Ovary (tissue), 9 donors: ENCODE measurements around the gene GRM8. TPM values are rescaled to one million over a fixed set of nuclear protein-coding genes. Genes with fewer than 3 reads are reported as not detected.
"Not testable (repeated sequence)": the region's sequence is repeated elsewhere in the genome, so short reads cannot be mapped to it uniquely, and the experiment has no call there.

ENCODE experiments used
- DNase-seq, 5 donors: peaks; one replicate each; pipeline ENCODE4 v3.0.0-alpha.2; 2019 to 2020
- H3K27ac ChIP-seq, 2 donors: fragments of 200-600 bp; one replicate each; pipeline versions ENCODE4 v1.5.1 to v1.8.0; 2019 to 2022
- H3K27me3 ChIP-seq: fragments of 200-600 bp; one replicate; pipeline ENCODE4 v1.8.0; 2022
- H3K36me3 ChIP-seq: fragments of 200-600 bp; sonication (generic); one replicate; pipeline ENCODE4 v1.5.1; 2019
- H3K4me1 ChIP-seq: one replicate; pipeline ENCODE4 v1.8.1; 2013; ENCODE audit warnings: mild to moderate bottlenecking, moderate library complexity; ENCODE audit not compliant: insufficient read depth
- H3K4me3 ChIP-seq: fragments of 200-600 bp; sonication (generic); one replicate; pipeline ENCODE4 v1.5.1; 2017
- H3K9me3 ChIP-seq, 2 donors: fragments of 200-600 bp in 1 of 2; sonication (generic) in 1 of 2; one replicate each; pipeline versions ENCODE4 v1.5.1 to v1.8.1; 2013 to 2019; ENCODE audit warnings: mild to moderate bottlenecking in 1 of 2, moderate library complexity in 1 of 2
- EP300 ChIP-seq: sonication (generic); formaldehyde crosslinking; IDR thresholded peaks from one replicate; pipeline ENCODE4 v1.6.1; 2017; ENCODE audit warnings: antibody characterized with exemption
- POLR2A ChIP-seq: fragments of 450-650 bp; IDR thresholded peaks from one replicate; pipeline ENCODE4 v1.6.1; 2017; ENCODE audit warnings: antibody characterized with exemption, mild to moderate bottlenecking, moderate library complexity
- WGBS, 3 donors: extraction: QIAGEN DNeasy Blood & Tissue Kit in 1 of 3; methylation state at CpG; one replicate each; pipeline versions ENCODE4 v1.1.5 to v1.1.7; 2013 to 2017; 5-methylcytosine and 5-hydroxymethylcytosine counted together
- intact Hi-C, 4 donors: fragments of 100-400 bp; cut with DNase I; formaldehyde crosslinking; loops; one replicate each; pipeline versions ENCODE4 v1.11.0 to v1.15.1; 2022 to 2023
- polyA plus RNA-seq, 2 donors: library from polyadenylated mRNA; stranded (reverse); fragments of 200-250 nt in 1 of 2; fragments of 350-450 nt in 1 of 2; fragmentation: Illumina TruSeq in 1 of 2; extraction: RNeasy Lipid Tissue Mini Kit (QIAGEN cat#74804) in 1 of 2; gene quantifications; one replicate each; pipeline ENCODE4 v1.2.3, GENCODE V29; 2013 to 2014
- total RNA-seq, 7 donors: library from RNA; depleted of rRNA in 2 of 7; stranded (reverse); fragments of >200 nt in 2 of 7; fragmentation: NEBNext Ultra II Directional in 3 of 7; extraction: Animal tissue kit (Norgen Biotek cat#: 25700) in 3 of 7; gene quantifications; one replicate each; pipeline versions ENCODE4 v1.1.0 to v1.2.4, GENCODE V29; 2016 to 2023
- TF ChIP-seq, protein P1 (sequence below), 3 donors: fragments of 450-650 bp in 2 of 3; fragments of 200-600 bp in 1 of 3; IDR thresholded peaks; one replicate each; pipeline versions ENCODE4 v1.5.1 to v1.8.0; 2016 to 2022; ENCODE audit warnings: antibody characterized with exemption in 3 of 3, mild to moderate bottlenecking in 1 of 3
- donor health status: DM: no; HTN: no; CAD: no; lungs with moderate emphysema.
- donor health status: DM: no; HTN: no; CAD: no.
- donor health status: Bipolar disorder and iron deficiency.
- donor health status: DM: yes; HTN: yes; CAD: no.
- donor health status: DM: no; HTN: no; CAD: no.
- donor health status: DM: yes; HTN: yes; CAD: no.

The GRM8 gene
- total and polyA plus RNA-seq, 9 donors = 0.38 to 4.0 (median 1.0) TPM; not detected in 1

GRCh38 chr7:126843336-126843735 is 409.4 kb downstream of the GRM8 start:
- Histone ChIP-seq H3K27me3 (no peaks in the 10 kb centered on the region), H3K27ac (no peak overlapping the region), H3K9me3 (no peaks in the 10 kb centered on the region), H3K4me1 (no peaks in the 10 kb centered on the region), H3K4me3 (no peak overlapping the region), H3K36me3 (no peaks in the 10 kb centered on the region)
- DNase-seq = no peak
- TF ChIP-seq POLR2A = no peak
- no peak for TF ChIP-seq EP300
- TF ChIP-seq, protein P1, sequence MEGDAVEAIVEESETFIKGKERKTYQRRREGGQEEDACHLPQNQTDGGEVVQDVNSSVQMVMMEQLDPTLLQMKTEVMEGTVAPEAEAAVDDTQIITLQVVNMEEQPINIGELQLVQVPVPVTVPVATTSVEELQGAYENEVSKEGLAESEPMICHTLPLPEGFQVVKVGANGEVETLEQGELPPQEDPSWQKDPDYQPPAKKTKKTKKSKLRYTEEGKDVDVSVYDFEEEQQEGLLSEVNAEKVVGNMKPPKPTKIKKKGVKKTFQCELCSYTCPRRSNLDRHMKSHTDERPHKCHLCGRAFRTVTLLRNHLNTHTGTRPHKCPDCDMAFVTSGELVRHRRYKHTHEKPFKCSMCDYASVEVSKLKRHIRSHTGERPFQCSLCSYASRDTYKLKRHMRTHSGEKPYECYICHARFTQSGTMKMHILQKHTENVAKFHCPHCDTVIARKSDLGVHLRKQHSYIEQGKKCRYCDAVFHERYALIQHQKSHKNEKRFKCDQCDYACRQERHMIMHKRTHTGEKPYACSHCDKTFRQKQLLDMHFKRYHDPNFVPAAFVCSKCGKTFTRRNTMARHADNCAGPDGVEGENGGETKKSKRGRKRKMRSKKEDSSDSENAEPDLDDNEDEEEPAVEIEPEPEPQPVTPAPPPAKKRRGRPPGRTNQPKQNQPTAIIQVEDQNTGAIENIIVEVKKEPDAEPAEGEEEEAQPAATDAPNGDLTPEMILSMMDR (IDR thresholded peaks at IDR 0.05) = no peak
- 9 to 50% (median 41%) methylated on average over 2 of the region's 2 CpGs for WGBS, 3 donors
- intact Hi-C loops = no loop called here

- Histone ChIP-seq H3K9me3 (no peaks in the 10 kb centered on the region), H3K27me3 (no peaks in the 10 kb centered on the region), H3K27ac (no peak overlapping the region), H3K4me1 (no peaks in the 10 kb centered on the region), H3K36me3 (no peaks in the 10 kb centered on the region), H3K4me3 (no peak overlapping the region)
- intact Hi-C loops = no loop called here
- TF ChIP-seq, protein P1 (IDR thresholded peaks at IDR 0.05) = no peak
- TF ChIP-seq POLR2A (no peak), EP300 (no peak)
- no peak for DNase-seq
- 68 to 79% (median 74%) methylated on average over 1 of the region's 1 CpG for WGBS, 3 donors
Observed at GRCh38 chr7:126842451-126842850, 410.3 kb downstream of the GRM8 start.

DNA sequence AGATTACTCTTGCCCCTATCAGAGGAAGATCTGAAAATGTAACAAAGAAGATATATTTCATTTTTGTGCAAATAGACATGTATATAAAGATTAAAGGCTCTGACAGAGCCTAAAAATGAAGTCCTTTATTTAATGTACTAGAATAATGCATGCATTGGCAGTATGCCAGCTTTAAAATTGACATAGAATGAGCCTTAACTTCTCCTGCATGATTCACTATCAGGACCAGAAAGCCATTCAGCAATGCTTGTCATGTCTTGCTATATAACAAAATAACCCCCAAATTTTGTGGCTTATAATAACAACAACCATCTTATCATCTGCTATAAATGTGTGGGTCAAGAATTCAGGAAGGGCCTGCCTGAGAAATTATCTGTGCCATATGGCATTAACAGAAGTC is 411.9 kb downstream of the GRM8 start:
- intact Hi-C loops = no loop called here
- no peak overlapping the region for H3K27ac ChIP-seq
- TF ChIP-seq POLR2A = no peak
- TF ChIP-seq EP300 = no peak
- TF ChIP-seq, protein P1 (IDR thresholded peaks at IDR 0.05) = no peak

DNA sequence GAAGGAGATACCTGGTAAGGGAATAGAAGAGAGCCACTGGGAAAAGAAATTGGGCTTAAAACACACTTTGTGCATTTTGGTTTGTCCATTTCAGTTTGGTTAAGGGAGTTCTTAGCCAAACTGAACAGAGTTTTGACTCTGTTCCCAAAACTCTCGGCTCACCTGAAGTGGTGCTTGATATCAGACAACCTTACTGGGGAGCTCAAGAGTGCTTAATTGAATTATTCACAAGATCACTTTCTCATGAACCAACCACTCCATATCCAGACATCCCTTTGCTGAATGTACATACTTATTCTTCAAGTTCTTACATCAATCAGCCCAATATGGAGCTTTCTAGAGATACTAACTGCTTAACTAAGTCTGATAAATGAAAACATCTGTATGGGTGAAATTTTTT is 413.1 kb downstream of the GRM8 start:
- no peaks in the 10 kb centered on the region for H3K36me3 ChIP-seq
- no peaks in the 10 kb centered on the region for H3K9me3 ChIP-seq
- H3K4me3 ChIP-seq = no peak overlapping the region
- intact Hi-C loops = no loop called here
- no peak for DNase-seq
- H3K4me1 ChIP-seq = no peaks in the 10 kb centered on the region
- H3K27ac ChIP-seq = no peak overlapping the region
- H3K27me3 ChIP-seq = no peaks in the 10 kb centered on the region
- WGBS, 3 donors = 83 to 92% (median 85%) methylated on average over 1 of the region's 1 CpG
- TF ChIP-seq EP300 = no peak
- TF ChIP-seq, protein P1 (IDR thresholded peaks at IDR 0.05) = no peak
- TF ChIP-seq POLR2A = no peak

More for the DNA sequence above, 411.9 kb downstream of the GRM8 start:
- DNase-seq = no peak
- Histone ChIP-seq H3K4me1 (no peaks in the 10 kb centered on the region), H3K4me3 (no peak overlapping the region), H3K36me3 (no peaks in the 10 kb centered on the region), H3K9me3 (no peaks in the 10 kb centered on the region), H3K27me3 (no peaks in the 10 kb centered on the region)

- Histone ChIP-seq H3K4me3 (no peak overlapping the region), H3K27ac (no peak overlapping the region), H3K9me3 (no peaks in the 10 kb centered on the region), H3K4me1 (no peaks in the 10 kb centered on the region), H3K27me3 (no peaks in the 10 kb centered on the region), H3K36me3 (no peaks in the 10 kb centered on the region)
- DNase-seq = no peak
- TF ChIP-seq EP300 (no peak), POLR2A (no peak)
- TF ChIP-seq, protein P1 (IDR thresholded peaks at IDR 0.05) = no peak
- intact Hi-C loops = no loop called here
Observed at GRCh38 chr7:126838194-126838593, 414.5 kb downstream of the GRM8 start.

- intact Hi-C loops, H3K9me3 ChIP-seq: not testable (repeated sequence)
- WGBS, 3 donors = 72 to 83% (median 81%) methylated on average over 9 of the region's 9 CpGs
Observed at GRCh38 chr7:126831241-126831640, 421.5 kb downstream of the GRM8 start.

More at GRCh38 chr7:126831241-126831640, 421.5 kb downstream of the GRM8 start:
- H3K4me3 ChIP-seq, H3K36me3 ChIP-seq, H3K27ac ChIP-seq, H3K27me3 ChIP-seq, DNase-seq, H3K4me1 ChIP-seq: not testable (repeated sequence)
